GM12878 (cell line): ENCODE data around the gene SLC22A3. TPM values are rescaled to one million over a fixed set of nuclear protein-coding genes. Genes with fewer than 3 reads are reported as not detected.

Experiments
- ATAC-seq: fragments of 200-7000 bp; cut with Tn5 transposase; 3 replicates; pipeline ENCODE4 v1.9.1; 2020; ENCODE audit warnings: mild to moderate bottlenecking, moderate library complexity
- BruUV-seq: library from RNA; stranded (reverse); fragments of 400-500 nt; replicated peaks from 2 replicates; lab custom pipeline; 2021; lab: Mats Ljungman, UMichigan
- CTCF ChIA-PET: fragments of 300-600 bp; sonication (Branson Sonifier 250); formaldehyde crosslinking; extraction: SDS; loops from one replicate; lab custom pipeline; 2021; ENCODE audit warnings: inconsistent platforms; lab: Yijun Ruan, JAX
- POLR2A ChIA-PET: fragments of 350-600 bp; formaldehyde crosslinking; extraction: SDS; loops from one replicate; lab custom pipeline; 2021; ENCODE audit warnings: inconsistent platforms; lab: Charles Lee
- RAD21 ChIA-PET: fragments of 300-600 bp; sonication (Branson Sonifier 250); formaldehyde crosslinking; loops from one replicate; lab custom pipeline; 2023; ENCODE audit warnings: antibody characterized with exemption; ENCODE audit not compliant: unreplicated experiment; lab: Charles Lee
- SMC1A ChIA-PET: fragments of 300-600 bp; sonication (Branson Sonifier 250); formaldehyde crosslinking; loops from one replicate; lab custom pipeline; 2023; ENCODE audit not compliant: unreplicated experiment, uncharacterized antibody; lab: Charles Lee
- DNase-seq: peaks from one replicate; pipeline ENCODE4 v3.0.0-alpha.2; 2011; ENCODE audit warnings: low read depth, low spot score
- FAIRE-seq: peaks from 3 replicates; lab custom pipeline; 2011; peaks lifted over from hg19 to GRCh38; lab: Jason Lieb, UNC
- H2AFZ ChIP-seq: 2 replicates; pipeline ENCODE4 v1.6.0; 2011; ENCODE audit warnings: low read depth, low read length, control low read depth; ENCODE audit not compliant: control insufficient read depth
- H3K27ac ChIP-seq: 2 replicates; pipeline ENCODE4 v1.5.1; 2011; ENCODE audit warnings: control low read depth; ENCODE audit not compliant: control insufficient read depth, insufficient read depth
- H3K27me3 ChIP-seq, 2 experiments: replicated peaks in 1 of 2; 2 replicates each; pipeline versions ENCODE4 v1.6.0 to v1.6.1; 2011; ENCODE audit warnings: low read length in 1 of 2; ENCODE audit not compliant: control insufficient read depth in 2 of 2, insufficient read depth in 2 of 2
- H3K36me3 ChIP-seq, 2 experiments: 2 replicates each; pipeline ENCODE4 v1.5.1; 2011; ENCODE audit warnings: low read length in 1 of 2; ENCODE audit not compliant: control insufficient read depth in 2 of 2, insufficient read depth in 2 of 2
- H3K4me1 ChIP-seq: 2 replicates; pipeline ENCODE4 v1.6.1; 2011; ENCODE audit warnings: mild to moderate bottlenecking, low read length, moderate library complexity, mixed read lengths; ENCODE audit not compliant: control insufficient read depth, insufficient read depth
- H3K4me2 ChIP-seq: 2 replicates; pipeline ENCODE4 v1.6.0; 2011; ENCODE audit warnings: control low read depth; ENCODE audit not compliant: control insufficient read depth, insufficient read depth
- H3K4me3 ChIP-seq: fragments of 200-600 bp; sonication (generic); 2 replicates; pipeline ENCODE4 v1.5.1; 2016
- H3K79me2 ChIP-seq: 2 replicates; pipeline ENCODE4 v1.6.0; 2011; ENCODE audit warnings: low read length; ENCODE audit not compliant: control insufficient read depth, insufficient read depth
- H3K9ac ChIP-seq: 2 replicates; pipeline ENCODE4 v1.8.0; 2011; ENCODE audit warnings: low read length, control low read depth, mixed read lengths; ENCODE audit not compliant: control insufficient read depth, insufficient read depth
- H3K9me3 ChIP-seq: replicated peaks from 3 replicates; pipeline ENCODE4 v1.5.1; 2011; ENCODE audit warnings: mild to moderate bottlenecking, low read length; ENCODE audit not compliant: control insufficient read depth, insufficient read depth
- H4K20me1 ChIP-seq: 2 replicates; pipeline ENCODE4 v1.6.0; 2011; ENCODE audit not compliant: control insufficient read depth, insufficient read depth
- CBFB ChIP-seq: IDR thresholded peaks from 2 replicates; pipeline ENCODE4 v1.6.1; 2016; ENCODE audit warnings: antibody characterized with exemption, low read depth
- CBX5 ChIP-seq: sonication (generic); IDR thresholded peaks from 2 replicates; pipeline ENCODE4 v1.6.1; 2016; ENCODE audit warnings: low read depth, moderate library complexity, mild to moderate bottlenecking, inconsistent platforms
- CREB1 ChIP-seq: IDR thresholded peaks from 2 replicates; pipeline ENCODE4 v1.6.1; 2012; ENCODE audit warnings: low read depth, mild to moderate bottlenecking, inconsistent platforms
- DPF2 ChIP-seq: fragments of 450-650 bp; IDR thresholded peaks from 2 replicates; pipeline ENCODE4 v1.6.1; 2017; ENCODE audit warnings: mild to moderate bottlenecking
- NKRF ChIP-seq: fragments of 450-650 bp; conservative IDR thresholded peaks from 2 replicates; pipeline ENCODE4 v1.6.1; 2017; ENCODE audit warnings: mild to moderate bottlenecking, moderate library complexity
- PBX3 ChIP-seq: IDR thresholded peaks from 2 replicates; pipeline ENCODE4 v1.6.1; 2011; ENCODE audit warnings: mild to moderate bottlenecking, low read depth, low read length, moderate library complexity; ENCODE audit not compliant: insufficient replicate concordance
- RBBP5 ChIP-seq: fragments of 200-600 bp; sonication (generic); conservative IDR thresholded peaks from 2 replicates; pipeline ENCODE4 v1.6.1; 2016
- RFX5 ChIP-seq: IDR thresholded peaks from 2 replicates; pipeline ENCODE4 v1.6.1; 2011; ENCODE audit warnings: low read depth, low read length, improper control_type of control experiment
- STAT3 ChIP-seq: IDR thresholded peaks from 2 replicates; pipeline ENCODE4 v1.6.1; 2011; ENCODE audit warnings: low read depth, low read length, improper control_type of control experiment
- TARDBP ChIP-seq: IDR thresholded peaks from 2 replicates; pipeline ENCODE4 v1.6.1; 2016; ENCODE audit warnings: borderline replicate concordance
- TBL1XR1 ChIP-seq: IDR thresholded peaks from 2 replicates; pipeline ENCODE4 v1.6.1; 2012; ENCODE audit warnings: low read depth, low read length, improper control_type of control experiment
- TCF7 ChIP-seq: IDR thresholded peaks from 2 replicates; pipeline ENCODE4 v1.6.1; 2014; ENCODE audit warnings: antibody characterized with exemption, borderline replicate concordance
- WGBS: methylation state at CpG from one replicate; pipeline ENCODE4 v1.1.6; 2016; ENCODE audit warnings: low lambda C conversion rate; ENCODE audit not compliant: insufficient replicate concordance, insufficient coverage; ENCODE audit errors: missing lambda C conversion rate; 5-methylcytosine and 5-hydroxymethylcytosine counted together
- in situ Hi-C: fragments of 300-500 bp; cut with MboI; formaldehyde crosslinking; loops from 9 replicates; pipeline ENCODE4 v1.14.3; 2018; ENCODE audit warnings: mixed read lengths
- intact Hi-C: fragments of 100-400 bp; cut with micrococcal nuclease; formaldehyde crosslinking; loops from one replicate; pipeline ENCODE4 v1.14.2; 2022; ENCODE audit not compliant: unreplicated experiment
- polyA plus RNA-seq, 11 experiments: library from polyadenylated mRNA; depleted of rRNA in 4 of 11; unstranded in 6 of 11; stranded (reverse) in 5 of 11; fragments of >200 nt; fragmentation: Nextera tagmentation in 4 of 11; fragmentation: Illumina TruSeq in 1 of 11; extraction: Ambion mirVana in 4 of 11; extraction: Trizol in 1 of 11; gene quantifications; 1 replicate in 1 of 11; 2 replicates in 10 of 11; pipeline versions ENCODE4 v1.2.1 to v1.2.3, GENCODE V29; 2011 to 2016; ENCODE audit warnings: inconsistent platforms in 2 of 11, missing spikeins in 2 of 11, low read depth in 1 of 11
- total RNA-seq, 4 experiments: library from RNA; depleted of rRNA in 3 of 4; stranded (reverse); fragments of >200 nt in 3 of 4; fragmentation: Illumina TruSeq in 1 of 4; extraction: Trizol in 1 of 4; gene quantifications; 2 replicates each; pipeline versions ENCODE4 v1.2.1 to v1.2.3, GENCODE V29; 2013 to 2021
- TF ChIP-seq, protein P1 (sequence below): fragments of 450-650 bp; IDR thresholded peaks from 2 replicates; pipeline ENCODE4 v1.6.1; 2017; ENCODE audit warnings: mild to moderate bottlenecking

SLC22A3 gene
- total and polyA plus RNA-seq, 10 of the 15 experiments (the other 5 are each of a cell fraction or from before 2014, with no cell fraction given), result 0.07 to 0.15 TPM; not detected in 8

DNA sequence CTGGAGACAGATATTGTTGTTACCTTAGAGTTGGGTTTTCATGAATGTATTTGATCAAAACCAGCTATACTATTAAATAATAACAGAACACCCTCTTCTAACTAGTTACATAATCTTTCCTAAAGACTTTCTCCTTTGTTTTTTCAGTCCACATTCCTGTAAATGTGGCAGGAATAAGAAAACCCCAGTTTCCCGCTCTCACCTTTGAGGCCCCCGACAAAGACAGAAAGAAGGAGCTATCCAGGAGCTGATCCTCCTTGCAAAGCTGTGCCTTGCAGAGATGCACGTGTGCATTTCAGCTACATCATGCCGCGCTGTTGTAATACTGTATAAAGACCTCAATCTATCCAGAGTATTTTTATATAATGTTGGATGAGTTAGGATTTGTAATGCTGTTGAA is 102.7 kb downstream of the SLC22A3 start:
- Histone ChIP-seq H3K79me2 (no peaks in the 10 kb centered on the region), H4K20me1 (no peaks in the 10 kb centered on the region), H3K4me2 (no peak overlapping the region), H3K4me3 (no peak overlapping the region), H3K9me3 (peaks cover under 1% of the 10 kb centered on the region; the same call in 2 of the 3 replicates), H3K4me1 (no peaks in the 10 kb centered on the region), H3K27me3 (no peaks in the 10 kb centered on the region; a peak in 1 of 4 replicates), H3K9ac (no peak overlapping the region), H3K36me3 (no peaks in the 10 kb centered on the region), H3K27ac (no peak overlapping the region), H2AFZ (no peak overlapping the region)
- ATAC-seq (no peak), DNase-seq (no peak), FAIRE-seq (no peak)
- SMC1A ChIA-PET, result interaction anchor here (1.0 to 1.6 kb wide), 2 partner anchors 312 to 509 kb away, joined by 4 to 6 read pairs; no protein-coding TSS in a partner anchor
- 50% methylated on average over 5 of the region's 5 CpGs for WGBS
- no TSS peak for BruUV-seq
- in situ Hi-C loops (loop anchor here (25.0 kb wide), 1 partner anchor 739 kb away; no protein-coding TSS in a partner anchor), intact Hi-C loops (loop anchor here (5.0 kb wide), 1 partner anchor 229 kb away; no protein-coding TSS in a partner anchor)
- POLR2A ChIA-PET, result no interaction called here
- RAD21 ChIA-PET, result no interaction called here
- CTCF ChIA-PET, result interaction anchor here (1.4 to 2.3 kb wide), 2 partner anchors 312 to 587 kb away, joined by 5 to 8 read pairs; no protein-coding TSS in a partner anchor
- no peak for TF ChIP-seq CREB1
- no peak for TF ChIP-seq NKRF
- no peak for TF ChIP-seq CBFB
- TF ChIP-seq STAT3, result no peak
- no peak for TF ChIP-seq TARDBP
- TF ChIP-seq RFX5, result no peak
- TF ChIP-seq TBL1XR1, result no peak
- no peak for TF ChIP-seq RBBP5
- TF ChIP-seq CBX5, result no peak
- TF ChIP-seq DPF2, result no peak
- TF ChIP-seq, protein P1, sequence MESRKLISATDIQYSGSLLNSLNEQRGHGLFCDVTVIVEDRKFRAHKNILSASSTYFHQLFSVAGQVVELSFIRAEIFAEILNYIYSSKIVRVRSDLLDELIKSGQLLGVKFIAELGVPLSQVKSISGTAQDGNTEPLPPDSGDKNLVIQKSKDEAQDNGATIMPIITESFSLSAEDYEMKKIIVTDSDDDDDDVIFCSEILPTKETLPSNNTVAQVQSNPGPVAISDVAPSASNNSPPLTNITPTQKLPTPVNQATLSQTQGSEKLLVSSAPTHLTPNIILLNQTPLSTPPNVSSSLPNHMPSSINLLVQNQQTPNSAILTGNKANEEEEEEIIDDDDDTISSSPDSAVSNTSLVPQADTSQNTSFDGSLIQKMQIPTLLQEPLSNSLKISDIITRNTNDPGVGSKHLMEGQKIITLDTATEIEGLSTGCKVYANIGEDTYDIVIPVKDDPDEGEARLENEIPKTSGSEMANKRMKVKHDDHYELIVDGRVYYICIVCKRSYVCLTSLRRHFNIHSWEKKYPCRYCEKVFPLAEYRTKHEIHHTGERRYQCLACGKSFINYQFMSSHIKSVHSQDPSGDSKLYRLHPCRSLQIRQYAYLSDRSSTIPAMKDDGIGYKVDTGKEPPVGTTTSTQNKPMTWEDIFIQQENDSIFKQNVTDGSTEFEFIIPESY, result no peak
- TF ChIP-seq PBX3, result no peak
- no peak for TF ChIP-seq TCF7
